Smooth muscle cell (in vitro differentiated cells): Measurements from ENCODE around the gene NSF. TPM values are rescaled to one million over a fixed set of nuclear protein-coding genes. Genes with fewer than 3 reads are reported as not detected.

Experiments used
- DNase-seq: peaks from one replicate; lab custom pipeline; 2025; ENCODE audit not compliant: unreplicated experiment; lab: John Stamatoyannopoulos, UW
- H2AFZ ChIP-seq: fragments of 200-600 bp; sonication (generic); 2 replicates; pipeline ENCODE4 v1.6.0; 2016; ENCODE audit warnings: antibody characterized with exemption, low read depth, mild to moderate bottlenecking
- H3F3A ChIP-seq: fragments of 200-600 bp; sonication (generic); 2 replicates; pipeline ENCODE4 v1.6.0; 2017; ENCODE audit warnings: antibody characterized with exemption, low read depth
- H3K27ac ChIP-seq: fragments of 200-600 bp; sonication (generic); 2 replicates; pipeline ENCODE4 v1.5.1; 2016; ENCODE audit warnings: low read depth, mild to moderate bottlenecking
- H3K27me3 ChIP-seq: fragments of 200-600 bp; sonication (generic); 2 replicates; pipeline ENCODE4 v1.6.1; 2016; ENCODE audit warnings: low read depth, mild to moderate bottlenecking
- H3K36me3 ChIP-seq: fragments of 200-600 bp; sonication (generic); 2 replicates; pipeline ENCODE4 v1.5.1; 2016; ENCODE audit warnings: low read depth
- H3K4me1 ChIP-seq: fragments of 200-600 bp; sonication (generic); 2 replicates; pipeline ENCODE4 v1.5.1; 2016; ENCODE audit warnings: low read depth
- H3K4me2 ChIP-seq: fragments of 200-600 bp; sonication (generic); 2 replicates; pipeline ENCODE4 v1.6.0; 2016; ENCODE audit warnings: mild to moderate bottlenecking
- H3K4me3 ChIP-seq: fragments of 200-600 bp; sonication (generic); 2 replicates; pipeline ENCODE4 v1.5.1; 2016; ENCODE audit warnings: mild to moderate bottlenecking
- H3K79me2 ChIP-seq: fragments of 200-600 bp; sonication (generic); 2 replicates; pipeline ENCODE4 v1.6.0; 2016; ENCODE audit warnings: low read depth, mild to moderate bottlenecking
- H3K9ac ChIP-seq: fragments of 200-600 bp; sonication (generic); 2 replicates; pipeline ENCODE4 v1.6.0; 2016; ENCODE audit warnings: low read depth
- H3K9me3 ChIP-seq: fragments of 200-600 bp; sonication (generic); replicated peaks from 2 replicates; pipeline ENCODE4 v1.5.1; 2016; ENCODE audit warnings: low read depth
- H4K20me1 ChIP-seq: fragments of 200-600 bp; sonication (generic); 2 replicates; pipeline ENCODE4 v1.6.0; 2016; ENCODE audit warnings: low read depth
- CTCF ChIP-seq: fragments of 200-600 bp; sonication (generic); IDR thresholded peaks from 2 replicates; pipeline ENCODE4 v1.5.1; 2017; ENCODE audit warnings: borderline replicate concordance, mild to moderate bottlenecking, antibody characterized with exemption; ENCODE audit not compliant: insufficient read depth, poor library complexity, severe bottlenecking
- WGBS: methylation state at CpG from one replicate; pipeline ENCODE4 v1.1.7; 2016; ENCODE audit warnings: low lambda C conversion rate; 5-methylcytosine and 5-hydroxymethylcytosine counted together
- polyA plus RNA-seq: library from polyadenylated mRNA; unstranded; fragments of >200 nt; fragmentation: Nextera tagmentation; extraction: Ambion mirVana; gene quantifications from 2 replicates; pipeline ENCODE4 v1.2.1, GENCODE V29; 2016
- total RNA-seq: library from RNA; depleted of rRNA; stranded (reverse); fragments of >200 nt; gene quantifications from 2 replicates; pipeline ENCODE4 v1.2.3, GENCODE V29; 2014

NSF gene
- total and polyA plus RNA-seq, 2 experiments from 2014 or later: 27.7 to 34.0 TPM

DNA sequence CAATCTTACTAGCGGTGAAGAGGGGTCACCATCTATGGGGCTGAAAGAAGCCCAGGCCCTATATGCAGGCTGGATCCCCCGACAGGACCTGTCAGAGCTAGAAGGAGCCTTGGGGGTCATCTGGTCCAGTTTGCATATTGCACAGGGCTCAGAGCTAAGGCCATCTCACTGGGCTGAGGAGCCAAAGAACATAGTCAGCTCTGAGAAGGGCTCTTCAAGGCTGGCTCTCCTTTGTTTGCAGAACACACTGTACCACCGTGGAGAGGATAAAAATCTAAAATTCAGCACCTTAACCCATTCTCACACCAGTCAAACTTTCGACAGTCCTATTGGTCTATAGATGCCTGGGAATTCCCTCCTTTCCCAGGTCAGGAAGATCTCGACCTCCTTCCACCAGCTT lies 203.8 kb downstream of the NSF start:
- Histone ChIP-seq H3F3A (no peaks in the 10 kb centered on the region), H3K36me3 (no peaks in the 10 kb centered on the region), H3K4me2 (no peak overlapping the region), H3K4me3 (no peak overlapping the region), H4K20me1 (no peaks in the 10 kb centered on the region), H3K27me3 (no peaks in the 10 kb centered on the region), H2AFZ (no peak overlapping the region), H3K4me1 (no peaks in the 10 kb centered on the region), H3K27ac (no peak overlapping the region), H3K79me2 (no peaks in the 10 kb centered on the region), H3K9ac (no peak overlapping the region), H3K9me3 (no peaks in the 10 kb centered on the region)
- TF ChIP-seq CTCF: no peak
- DNase-seq: no peak
- 95% methylated on average over 5 of the region's 5 CpGs for WGBS

GRCh38 chr17:46795379-46795952 lies 205.0 kb downstream of the NSF start:
- Histone ChIP-seq H3K27ac (no peak overlapping the region), H3K9ac (no peak overlapping the region), H3K36me3 (no peaks in the 10 kb centered on the region), H3K4me3 (no peak overlapping the region), H3F3A (no peaks in the 10 kb centered on the region), H3K79me2 (no peaks in the 10 kb centered on the region), H4K20me1 (no peaks in the 10 kb centered on the region), H3K4me2 (no peak overlapping the region), H2AFZ (no peak overlapping the region), H3K27me3 (no peaks in the 10 kb centered on the region), H3K9me3 (no peaks in the 10 kb centered on the region), H3K4me1 (no peaks in the 10 kb centered on the region)
- no peak for DNase-seq
- 59% methylated on average over 15 of the region's 15 CpGs for WGBS
- TF ChIP-seq CTCF: no peak

- no peak overlapping the region for H3K9ac ChIP-seq
- H3K79me2 ChIP-seq: no peaks in the 10 kb centered on the region
- H2AFZ ChIP-seq: no peak overlapping the region
- H3K27ac ChIP-seq: no peak overlapping the region
- TF ChIP-seq CTCF: no peak
- no peaks in the 10 kb centered on the region for H3K4me1 ChIP-seq
- no peaks in the 10 kb centered on the region for H3K9me3 ChIP-seq
- no peak overlapping the region for H3K4me2 ChIP-seq
- no peak overlapping the region for H3K4me3 ChIP-seq
- no peaks in the 10 kb centered on the region for H3K36me3 ChIP-seq
- H3F3A ChIP-seq: no peaks in the 10 kb centered on the region
- H4K20me1 ChIP-seq: no peaks in the 10 kb centered on the region
- no peak for DNase-seq
- H3K27me3 ChIP-seq: no peaks in the 10 kb centered on the region
- WGBS: 90% methylated on average over 3 of the region's 3 CpGs
These were observed 205.6 kb downstream of the NSF start for GRCh38 chr17:46796084-46796483.

- no peak for DNase-seq
- H3K9ac ChIP-seq: no peak overlapping the region
- no peak for TF ChIP-seq CTCF
- no peaks in the 10 kb centered on the region for H3K79me2 ChIP-seq
- no peaks in the 10 kb centered on the region for H3K9me3 ChIP-seq
- WGBS: 79% methylated on average over 7 of the region's 7 CpGs
- H3K4me1 ChIP-seq: no peaks in the 10 kb centered on the region
- H3K27me3 ChIP-seq: no peaks in the 10 kb centered on the region
- H3K27ac ChIP-seq: no peak overlapping the region
- H3K4me2 ChIP-seq: no peak overlapping the region
- H3K36me3 ChIP-seq: no peaks in the 10 kb centered on the region
- no peaks in the 10 kb centered on the region for H3F3A ChIP-seq
- H2AFZ ChIP-seq: no peak overlapping the region
- H4K20me1 ChIP-seq: no peaks in the 10 kb centered on the region
- no peak overlapping the region for H3K4me3 ChIP-seq
These were observed 206.1 kb downstream of the NSF start for GRCh38 chr17:46796524-46796923.
